WTC11 (cell line): Measurements from ENCODE around the gene APPBP2.

ENCODE experiments used
- CBFB ChIP-seq: sonication (generic); formaldehyde crosslinking; IDR thresholded peaks from 2 replicates; pipeline ENCODE4 v1.8.1; 2022; ENCODE audit warnings: mild to moderate bottlenecking, low read depth, missing genetic modification reagents
- CREB1 ChIP-seq: sonication (generic); formaldehyde crosslinking; IDR thresholded peaks from 2 replicates; pipeline ENCODE4 v1.8.0; 2023; ENCODE audit warnings: mild to moderate bottlenecking, missing genetic modification reagents
- SMAD3 ChIP-seq: sonication (generic); formaldehyde crosslinking; IDR thresholded peaks from 2 replicates; pipeline ENCODE4 v1.8.0; 2022; ENCODE audit warnings: missing genetic modification reagents, mild to moderate bottlenecking, borderline replicate concordance
- ZNF232 ChIP-seq: sonication (generic); formaldehyde crosslinking; IDR thresholded peaks from 2 replicates; pipeline ENCODE4 v1.8.0; 2022; ENCODE audit warnings: mild to moderate bottlenecking, missing genetic modification reagents
- TF ChIP-seq, protein P1 (sequence below): sonication (generic); formaldehyde crosslinking; IDR thresholded peaks from 2 replicates; pipeline ENCODE4 v1.8.0; 2022; ENCODE audit warnings: missing genetic modification reagents
- TF ChIP-seq, protein P2 (sequence below): fragments of 200-600 bp; IDR thresholded peaks from 2 replicates; pipeline ENCODE4 v1.8.0; 2022; ENCODE audit warnings: antibody characterized with exemption

DNA sequence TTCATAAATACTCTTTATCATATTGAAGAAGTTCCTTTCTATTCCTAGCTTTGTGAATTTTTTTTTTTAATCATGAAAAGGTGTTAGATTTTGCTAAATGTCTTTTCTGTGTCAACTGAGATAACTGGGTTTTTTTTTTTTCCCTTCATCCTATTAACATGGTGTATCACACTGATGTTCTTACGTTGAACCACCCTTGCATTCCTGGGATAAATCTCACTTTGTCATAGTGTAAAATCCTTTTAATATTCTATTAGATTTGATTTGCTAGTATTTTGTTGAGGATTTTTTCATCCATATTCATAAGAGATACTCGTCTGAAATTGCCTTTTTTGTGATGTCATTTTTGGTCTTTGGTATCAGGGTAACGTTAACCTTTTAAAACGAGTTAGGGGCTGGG is 54.6 kb downstream of the APPBP2 start:
- TF ChIP-seq CREB1 (CRISPR knock-in tag) (no peak), CBFB (no peak), ZNF232 (CRISPR knock-in tag) (no peak), SMAD3 (CRISPR knock-in tag) (no peak)
- TF ChIP-seq, protein P1, sequence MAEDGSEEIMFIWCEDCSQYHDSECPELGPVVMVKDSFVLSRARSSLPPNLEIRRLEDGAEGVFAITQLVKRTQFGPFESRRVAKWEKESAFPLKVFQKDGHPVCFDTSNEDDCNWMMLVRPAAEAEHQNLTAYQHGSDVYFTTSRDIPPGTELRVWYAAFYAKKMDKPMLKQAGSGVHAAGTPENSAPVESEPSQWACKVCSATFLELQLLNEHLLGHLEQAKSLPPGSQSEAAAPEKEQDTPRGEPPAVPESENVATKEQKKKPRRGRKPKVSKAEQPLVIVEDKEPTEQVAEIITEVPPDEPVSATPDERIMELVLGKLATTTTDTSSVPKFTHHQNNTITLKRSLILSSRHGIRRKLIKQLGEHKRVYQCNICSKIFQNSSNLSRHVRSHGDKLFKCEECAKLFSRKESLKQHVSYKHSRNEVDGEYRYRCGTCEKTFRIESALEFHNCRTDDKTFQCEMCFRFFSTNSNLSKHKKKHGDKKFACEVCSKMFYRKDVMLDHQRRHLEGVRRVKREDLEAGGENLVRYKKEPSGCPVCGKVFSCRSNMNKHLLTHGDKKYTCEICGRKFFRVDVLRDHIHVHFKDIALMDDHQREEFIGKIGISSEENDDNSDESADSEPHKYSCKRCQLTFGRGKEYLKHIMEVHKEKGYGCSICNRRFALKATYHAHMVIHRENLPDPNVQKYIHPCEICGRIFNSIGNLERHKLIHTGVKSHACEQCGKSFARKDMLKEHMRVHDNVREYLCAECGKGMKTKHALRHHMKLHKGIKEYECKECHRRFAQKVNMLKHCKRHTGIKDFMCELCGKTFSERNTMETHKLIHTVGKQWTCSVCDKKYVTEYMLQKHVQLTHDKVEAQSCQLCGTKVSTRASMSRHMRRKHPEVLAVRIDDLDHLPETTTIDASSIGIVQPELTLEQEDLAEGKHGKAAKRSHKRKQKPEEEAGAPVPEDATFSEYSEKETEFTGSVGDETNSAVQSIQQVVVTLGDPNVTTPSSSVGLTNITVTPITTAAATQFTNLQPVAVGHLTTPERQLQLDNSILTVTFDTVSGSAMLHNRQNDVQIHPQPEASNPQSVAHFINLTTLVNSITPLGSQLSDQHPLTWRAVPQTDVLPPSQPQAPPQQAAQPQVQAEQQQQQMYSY (CRISPR knock-in tag) = no peak
- TF ChIP-seq, protein P2, sequence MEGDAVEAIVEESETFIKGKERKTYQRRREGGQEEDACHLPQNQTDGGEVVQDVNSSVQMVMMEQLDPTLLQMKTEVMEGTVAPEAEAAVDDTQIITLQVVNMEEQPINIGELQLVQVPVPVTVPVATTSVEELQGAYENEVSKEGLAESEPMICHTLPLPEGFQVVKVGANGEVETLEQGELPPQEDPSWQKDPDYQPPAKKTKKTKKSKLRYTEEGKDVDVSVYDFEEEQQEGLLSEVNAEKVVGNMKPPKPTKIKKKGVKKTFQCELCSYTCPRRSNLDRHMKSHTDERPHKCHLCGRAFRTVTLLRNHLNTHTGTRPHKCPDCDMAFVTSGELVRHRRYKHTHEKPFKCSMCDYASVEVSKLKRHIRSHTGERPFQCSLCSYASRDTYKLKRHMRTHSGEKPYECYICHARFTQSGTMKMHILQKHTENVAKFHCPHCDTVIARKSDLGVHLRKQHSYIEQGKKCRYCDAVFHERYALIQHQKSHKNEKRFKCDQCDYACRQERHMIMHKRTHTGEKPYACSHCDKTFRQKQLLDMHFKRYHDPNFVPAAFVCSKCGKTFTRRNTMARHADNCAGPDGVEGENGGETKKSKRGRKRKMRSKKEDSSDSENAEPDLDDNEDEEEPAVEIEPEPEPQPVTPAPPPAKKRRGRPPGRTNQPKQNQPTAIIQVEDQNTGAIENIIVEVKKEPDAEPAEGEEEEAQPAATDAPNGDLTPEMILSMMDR = no peak
